Myocyte (in vitro differentiated cells): Measurements from ENCODE around the gene HHAT. TPM values are rescaled to one million over a fixed set of nuclear protein-coding genes. Genes with fewer than 3 reads are reported as not detected.

ENCODE experiments used
- DNase-seq: peaks from one replicate; pipeline ENCODE4 v3.0.0-alpha.2; 2012; ENCODE audit warnings: low read depth
- total RNA-seq: library from RNA; depleted of rRNA; stranded (reverse); fragments of >200 nt; gene quantifications from 2 replicates; pipeline ENCODE4 v1.2.3, GENCODE V29; 2014

The HHAT gene
- total RNA-seq, 1 donor from 2014 or later, result 24.8 TPM

DNA sequence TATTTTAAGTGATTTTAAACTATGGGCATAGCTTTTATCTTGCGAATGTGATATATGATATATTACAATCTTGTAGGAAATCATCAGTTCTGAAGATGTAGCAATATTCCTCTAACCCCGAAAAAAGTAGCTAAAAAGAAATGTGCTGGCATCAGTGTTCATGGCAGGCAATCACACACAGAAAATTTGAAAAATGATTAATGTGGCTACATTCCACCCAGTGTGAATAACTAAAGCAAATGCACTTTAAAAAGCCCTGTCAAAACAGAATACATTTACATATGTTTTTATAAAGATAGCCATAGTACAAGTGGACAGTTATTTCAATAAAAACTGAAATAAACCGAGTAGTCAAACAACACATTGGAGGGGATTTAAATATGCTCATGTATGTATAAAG is 260.2 kb downstream of the HHAT start:
- no peak for DNase-seq

GRCh38 chr1:210591214-210591613 is 262.5 kb downstream of the HHAT start:
- DNase-seq, result no peak

GRCh38 chr1:210594605-210595004 is 265.9 kb downstream of the HHAT start:
- no peak for DNase-seq

- no peak for DNase-seq
Measured at GRCh38 chr1:210596641-210597040, 267.9 kb downstream of the HHAT start.

DNA sequence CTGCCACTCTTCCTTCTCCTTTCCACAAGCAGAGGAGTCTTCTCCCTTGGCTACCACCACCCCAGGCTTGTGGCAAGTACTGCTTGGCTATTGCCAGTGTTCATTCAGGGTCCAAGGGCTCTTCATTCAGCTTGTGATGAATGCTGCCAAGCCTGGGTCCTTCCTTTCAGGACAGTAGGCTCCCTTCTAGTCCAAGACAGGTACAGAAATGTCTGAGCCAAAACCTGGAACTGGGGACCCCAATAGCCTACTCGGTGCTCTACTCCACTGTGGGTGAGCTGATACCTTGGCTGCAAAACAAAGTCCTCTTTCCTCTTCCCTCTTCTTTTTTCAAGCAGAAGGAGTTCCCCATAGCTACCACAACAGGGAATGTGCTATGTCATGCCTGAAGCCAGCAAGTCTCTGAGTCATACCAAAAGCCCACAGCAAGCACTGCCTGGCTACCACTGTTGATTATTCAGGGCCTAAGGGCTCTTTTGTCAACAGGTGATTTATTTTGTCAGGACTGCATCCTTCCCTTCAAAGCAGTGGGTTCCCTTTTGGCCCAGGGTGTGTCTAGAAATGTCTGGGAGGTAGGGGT is 268.9 kb downstream of the HHAT start:
- peak; percentile 96 for DNase-seq

- DNase-seq, result peak; percentile 97
Measured at GRCh38 chr1:210598135-210598652, 269.5 kb downstream of the HHAT start.

DNA sequence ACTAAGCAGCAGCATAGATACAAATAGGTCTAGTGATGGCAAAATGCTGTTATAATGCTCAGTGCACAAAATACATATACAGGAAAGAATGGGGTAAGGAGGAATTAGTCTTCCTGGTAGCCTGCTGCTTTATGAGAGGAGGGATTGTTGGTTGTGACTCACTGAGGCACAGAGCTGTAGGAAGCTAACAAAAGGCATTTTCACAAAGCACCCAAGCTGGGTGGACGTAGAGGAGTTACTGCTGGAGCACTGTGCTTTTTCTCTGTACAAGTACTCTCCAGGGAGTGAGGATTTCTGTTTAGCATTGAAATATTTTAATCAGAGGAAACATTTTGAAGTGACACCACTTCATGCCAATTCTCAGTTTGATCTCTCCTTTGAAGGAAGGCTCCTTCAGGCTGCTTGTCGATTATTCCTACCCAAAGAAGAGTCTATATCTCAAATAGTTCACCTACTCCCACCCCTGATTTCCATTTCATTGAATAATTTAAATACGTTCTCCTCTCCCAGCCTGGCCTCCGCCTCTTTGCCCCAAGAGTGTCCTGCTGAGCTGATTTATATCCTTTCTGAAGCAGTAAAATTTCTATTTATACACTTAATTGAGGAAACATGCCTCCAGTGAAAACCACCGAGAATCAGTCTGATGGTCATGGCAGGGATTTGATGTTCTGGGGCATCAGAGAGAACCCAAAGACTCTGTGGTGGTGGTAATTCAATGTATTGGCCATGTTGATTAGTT is 271.9 kb downstream of the HHAT start:
- DNase-seq, result no peak

DNA sequence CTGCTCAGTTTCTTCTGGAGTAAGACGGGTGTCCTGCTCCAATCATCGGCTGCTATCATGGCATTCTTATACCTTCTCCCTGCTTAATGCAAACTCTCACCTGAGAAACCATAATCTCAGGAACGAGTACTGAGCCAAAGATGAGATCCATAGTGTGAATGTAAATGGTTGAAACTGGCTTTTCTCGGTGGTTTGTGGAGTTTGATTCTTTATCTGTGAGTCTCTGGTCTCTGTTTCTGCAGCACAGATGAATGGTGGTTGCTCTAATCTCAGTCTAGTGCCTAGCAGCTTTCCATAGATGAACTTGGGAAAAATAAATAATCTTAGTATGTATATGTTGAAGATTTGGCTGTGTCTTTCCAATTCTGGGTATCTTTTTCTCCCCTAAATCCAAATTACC is 274.4 kb downstream of the HHAT start:
- DNase-seq, result no peak

DNA sequence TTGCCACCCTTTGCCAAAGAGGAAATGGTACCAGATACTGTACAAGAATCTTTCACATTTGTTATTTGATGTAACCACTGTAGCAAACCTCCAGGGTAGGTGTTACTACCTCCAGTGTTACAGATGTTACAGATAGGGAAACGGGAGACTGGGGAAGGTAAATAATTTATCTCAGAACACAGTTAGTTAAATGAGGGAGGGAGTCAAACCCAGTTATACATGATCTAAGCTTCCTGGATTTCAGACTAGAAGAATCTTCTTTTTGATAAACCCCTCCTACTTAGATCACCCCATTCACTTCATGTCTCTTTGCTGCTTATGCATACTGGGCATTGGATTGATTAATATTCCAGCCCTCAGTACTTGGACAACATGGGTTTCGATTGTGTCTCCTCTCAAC is 276.4 kb downstream of the HHAT start:
- no peak for DNase-seq

- DNase-seq, result peak; percentile 79
Measured at GRCh38 chr1:210607361-210607760, 278.7 kb downstream of the HHAT start.

- no peak for DNase-seq
Measured at GRCh38 chr1:210608767-210609166, 280.1 kb downstream of the HHAT start.

DNA sequence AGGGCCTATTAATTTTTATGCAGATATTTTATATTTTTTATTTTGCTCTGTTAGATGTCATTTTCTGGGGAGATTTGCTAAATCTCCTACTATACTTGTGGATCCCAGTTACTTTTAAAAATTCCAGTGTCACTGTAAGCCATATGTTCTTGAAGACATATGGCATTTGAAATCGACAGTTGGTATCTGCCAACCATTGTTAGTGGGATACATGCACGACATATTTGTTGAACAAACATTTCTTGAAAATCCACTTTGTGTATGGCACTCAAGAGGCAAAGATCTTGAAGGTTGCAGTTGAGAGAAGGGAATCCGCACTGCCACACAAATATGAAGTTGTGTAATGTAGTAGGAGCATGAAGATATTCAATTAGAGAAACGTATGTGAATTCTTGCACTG is 287.7 kb downstream of the HHAT start:
- DNase-seq, result no peak

GRCh38 chr1:210617293-210617692 is 288.6 kb downstream of the HHAT start:
- DNase-seq, result no peak

GRCh38 chr1:210618369-210618768 is 289.7 kb downstream of the HHAT start:
- DNase-seq, result no peak

- DNase-seq, result no peak
Measured at GRCh38 chr1:210620867-210621488, 292.3 kb downstream of the HHAT start.

DNA sequence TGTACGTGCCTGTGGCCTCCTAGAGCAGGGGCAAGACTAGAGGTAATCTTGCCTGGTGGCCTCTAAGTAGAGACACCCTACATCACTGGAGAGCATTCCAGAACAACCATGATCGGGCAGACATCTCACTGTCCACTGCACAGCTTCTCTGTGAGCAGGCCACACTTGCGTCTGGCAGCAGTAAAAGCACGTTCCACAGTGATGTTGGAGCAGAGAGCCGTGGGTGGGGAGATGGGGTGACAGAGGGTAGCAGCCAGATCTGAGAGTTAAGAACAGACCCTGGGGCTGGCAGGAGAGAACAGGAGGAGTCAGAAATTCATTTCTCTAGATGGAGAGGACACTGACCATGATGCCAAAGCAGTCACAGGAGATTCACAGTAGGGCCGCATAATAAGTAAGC is 293.0 kb downstream of the HHAT start:
- DNase-seq, result no peak

DNA sequence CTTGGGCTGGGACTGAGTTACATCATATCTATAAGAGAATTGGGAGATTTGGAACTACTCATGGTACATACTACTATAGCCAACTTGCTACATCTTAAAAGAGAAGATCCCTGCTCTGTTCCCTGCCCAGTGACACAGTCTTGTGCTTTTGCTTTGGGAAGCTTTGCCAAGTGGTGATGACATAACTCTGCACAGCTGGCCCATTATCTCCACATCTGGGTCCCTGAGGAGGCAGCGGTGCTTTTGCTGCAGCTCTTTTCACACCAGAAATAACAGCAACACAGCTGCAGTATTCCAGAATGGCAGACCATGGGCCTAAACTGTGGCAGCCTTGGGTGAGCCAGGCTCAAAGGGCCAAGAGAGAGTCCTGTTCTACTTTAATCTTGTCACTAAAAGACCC is 296.0 kb downstream of the HHAT start:
- no peak for DNase-seq

DNA sequence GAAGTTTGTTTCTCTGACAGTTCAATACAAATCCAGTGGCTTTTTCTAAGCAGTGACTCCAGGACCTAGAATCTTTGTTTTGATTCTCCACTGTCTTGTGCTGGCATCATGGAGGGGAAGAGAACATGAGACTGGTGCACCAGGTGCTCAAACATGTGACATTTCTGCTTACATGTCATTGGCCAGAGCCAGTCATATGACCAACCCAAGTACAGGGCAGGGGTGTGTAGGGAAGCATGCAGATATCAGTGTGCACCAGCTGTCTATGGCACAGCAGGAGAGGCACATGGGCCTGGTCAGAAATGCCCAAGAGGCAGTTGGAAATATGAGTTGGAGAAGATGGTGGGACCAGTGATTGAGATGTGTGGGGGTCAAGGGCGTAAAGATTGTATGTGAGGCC is 297.0 kb downstream of the HHAT start:
- peak; percentile 52 for DNase-seq

- DNase-seq, result peak; percentile 62
Measured at GRCh38 chr1:210626341-210626740, 297.6 kb downstream of the HHAT start.

- no peak for DNase-seq
Measured at GRCh38 chr1:210627755-210628154, 299.1 kb downstream of the HHAT start.

- DNase-seq, result no peak
Measured at GRCh38 chr1:210629276-210629675, 300.6 kb downstream of the HHAT start.

DNA sequence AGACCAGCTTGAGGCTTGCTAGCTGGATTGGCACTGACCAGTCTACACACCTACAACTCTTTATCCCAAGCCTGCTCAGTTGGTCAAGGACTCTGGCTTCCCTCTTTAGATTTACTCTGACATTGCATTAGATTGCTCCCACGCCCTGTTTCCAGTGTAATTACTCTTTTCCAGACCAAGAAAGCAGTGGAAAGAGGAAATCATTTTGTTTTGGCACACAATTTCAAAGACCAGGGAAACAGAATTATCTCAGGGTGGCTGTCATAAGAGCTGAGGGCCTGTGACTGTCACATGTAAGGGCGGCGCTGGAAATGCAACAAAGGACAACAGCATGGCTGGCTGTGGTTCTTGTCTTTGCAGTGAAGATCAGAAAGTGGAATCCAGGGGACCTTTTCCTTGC is 302.7 kb downstream of the HHAT start:
- DNase-seq, result peak; percentile 45

DNA sequence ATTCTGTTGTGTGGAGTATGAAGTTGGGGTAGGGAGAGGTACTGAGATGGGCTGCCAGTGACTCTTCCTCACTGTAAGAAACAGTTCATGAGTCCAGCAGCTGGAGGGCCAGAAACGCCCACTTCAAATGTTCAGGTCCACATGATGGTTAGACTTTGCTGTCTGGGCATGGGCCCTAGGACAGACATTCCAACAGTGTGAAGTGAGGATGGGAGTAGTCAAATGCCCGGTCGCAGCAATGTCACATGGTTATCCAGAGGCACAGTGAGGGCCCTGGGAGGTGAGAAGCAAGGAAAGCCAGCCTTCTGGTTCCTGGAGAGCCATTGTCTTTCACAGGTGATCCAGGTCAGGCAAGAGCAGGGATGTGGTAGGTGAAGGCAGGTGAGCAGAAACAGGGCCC is 304.4 kb downstream of the HHAT start:
- no peak for DNase-seq
